GM21526 (cell line): Measurements from ENCODE around the gene MACROD2.

Source experiments
- ATAC-seq: cut with Tn5 transposase; IDR thresholded peaks from one replicate; pipeline ENCODE4 v1.9.1; 2021; ENCODE audit warnings: moderate library complexity; ENCODE audit not compliant: unreplicated experiment, low FRiP score

MACROD2 gene

DNA sequence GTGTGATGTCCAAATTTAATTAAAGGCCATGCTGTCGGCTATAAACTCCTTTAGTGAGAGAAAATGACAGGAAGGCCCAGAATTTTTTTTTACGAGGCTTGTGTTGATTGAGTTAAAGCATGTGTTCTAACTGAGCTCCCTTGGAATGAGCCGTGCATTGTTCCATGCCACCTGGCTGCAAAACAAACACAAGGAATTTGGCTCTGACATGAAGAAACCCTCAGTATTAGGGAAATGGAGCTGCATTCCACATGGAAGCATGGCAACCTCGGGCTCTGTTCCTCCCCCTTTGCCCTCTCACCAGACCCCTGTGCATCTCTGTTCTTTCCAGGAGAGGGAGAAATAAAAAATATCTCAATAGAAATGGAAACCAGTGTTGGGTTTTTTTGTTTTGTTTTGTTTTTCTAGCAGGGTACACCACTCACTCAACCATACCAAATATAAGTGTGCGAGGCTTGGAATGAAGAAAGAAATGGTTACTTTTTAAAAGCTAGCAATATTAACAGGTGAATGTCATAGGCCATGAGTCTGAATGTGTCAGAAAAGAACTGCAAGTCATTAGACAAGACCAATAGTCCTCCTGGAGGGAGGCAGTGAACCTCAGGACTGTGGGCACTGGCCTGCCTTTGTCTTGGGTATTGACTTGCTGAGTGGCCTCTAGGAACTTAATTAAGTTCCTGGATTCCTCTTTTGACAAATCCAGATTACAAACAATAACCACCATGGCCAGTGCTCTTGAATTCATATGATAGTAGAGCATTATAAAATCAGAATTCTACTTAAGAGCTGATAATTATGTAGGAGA is 1642.8 kb downstream of the MACROD2 start:
- no peak for ATAC-seq

DNA sequence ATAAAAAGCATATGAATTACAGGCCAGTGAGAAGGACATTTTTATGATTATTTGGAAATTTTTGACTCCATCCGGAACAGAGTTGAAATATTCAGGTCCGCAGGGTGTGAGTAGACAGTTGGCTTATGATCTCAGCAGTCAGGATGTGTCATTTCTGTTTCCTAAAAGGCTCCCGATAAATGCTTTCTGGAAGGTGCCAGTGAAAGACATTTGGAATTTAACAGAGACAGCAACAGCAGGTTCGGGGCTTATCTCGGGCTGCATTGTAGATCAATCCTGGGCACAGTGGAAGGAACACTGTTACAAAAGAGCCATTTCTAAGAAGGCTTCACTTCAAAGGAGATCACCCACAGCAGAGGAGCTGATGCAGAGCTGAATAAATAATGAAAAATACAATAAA is 1643.5 kb downstream of the MACROD2 start:
- ATAC-seq: no peak

DNA sequence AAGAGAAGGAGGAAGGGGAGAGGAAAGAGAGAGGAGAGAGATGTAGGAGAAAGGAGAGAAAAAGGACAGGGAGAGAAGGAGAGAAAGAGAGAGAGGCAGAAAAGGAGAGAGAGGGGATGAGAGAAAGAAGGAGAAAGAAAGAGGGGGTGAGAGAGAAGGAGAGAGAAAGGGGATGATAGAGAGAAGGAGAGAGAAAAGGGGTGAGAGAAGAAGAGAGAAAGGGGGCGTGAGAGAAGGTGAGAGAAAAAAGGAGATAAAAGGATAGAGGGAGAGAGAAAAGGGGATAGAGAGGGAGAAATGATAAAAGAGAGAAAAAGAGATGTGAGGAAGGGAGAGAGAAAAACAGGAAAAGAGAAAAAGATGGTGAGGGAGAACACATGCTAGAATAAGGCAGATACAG is 1644.5 kb downstream of the MACROD2 start:
- ATAC-seq: no peak

DNA sequence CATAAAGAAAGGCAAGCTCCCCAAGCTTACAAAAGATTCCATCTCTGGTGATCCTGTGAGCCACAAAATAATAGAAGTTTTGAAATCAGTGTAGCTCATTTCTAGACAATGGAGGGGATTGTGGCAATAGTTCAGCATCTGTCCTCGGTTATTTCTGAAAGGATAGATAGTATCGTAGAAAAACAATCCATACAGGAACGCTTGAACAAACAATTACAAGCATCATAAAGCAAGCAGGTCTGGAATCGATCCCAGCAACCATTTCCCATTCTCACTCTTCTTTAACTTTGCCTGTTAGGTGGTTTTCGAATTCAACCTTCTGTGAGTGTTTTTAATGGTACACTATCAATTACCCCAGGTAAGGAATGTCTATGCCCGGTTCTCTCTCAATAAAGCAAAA is 1646.8 kb downstream of the MACROD2 start:
- no peak for ATAC-seq

DNA sequence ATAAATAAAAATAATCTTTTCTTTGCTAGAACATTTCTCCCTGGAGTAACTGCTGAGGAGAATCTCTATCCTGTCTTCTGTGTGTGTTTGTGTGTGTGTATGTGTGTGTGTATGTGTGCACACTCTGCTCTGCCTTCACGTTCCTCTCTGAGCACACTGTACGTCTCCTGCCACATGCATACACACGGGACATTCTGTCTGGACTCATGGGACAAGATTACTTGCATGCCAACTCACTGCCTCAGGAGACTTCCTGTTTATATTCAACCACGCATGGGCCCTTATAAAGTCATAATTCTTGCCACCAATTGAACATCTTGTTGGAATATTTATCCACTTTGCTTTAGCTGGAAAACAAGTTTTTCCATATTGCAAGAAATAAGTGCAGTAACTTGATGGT is 1647.4 kb downstream of the MACROD2 start:
- ATAC-seq: no peak

GRCh38 chr20:15643713-15644112 is 1648.4 kb downstream of the MACROD2 start:
- ATAC-seq: no peak

DNA sequence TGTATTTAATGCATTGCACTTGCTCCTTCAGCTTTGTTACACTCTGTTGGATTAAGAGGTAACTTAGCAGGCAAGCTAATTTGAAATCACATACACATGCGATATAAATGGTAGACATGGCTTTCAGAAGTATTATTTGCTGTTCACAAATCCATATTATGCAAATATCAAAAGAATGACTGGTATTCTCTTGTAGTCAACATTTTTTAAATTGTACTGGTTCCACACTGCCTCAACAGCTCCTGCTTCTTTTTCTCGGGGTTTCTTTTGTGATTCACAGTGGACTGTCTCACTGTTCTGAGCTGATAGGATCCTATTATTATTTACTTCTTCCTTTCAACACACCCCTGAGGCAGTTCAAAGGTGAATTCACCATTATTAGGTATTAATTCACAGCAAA is 1650.5 kb downstream of the MACROD2 start:
- ATAC-seq: no peak

DNA sequence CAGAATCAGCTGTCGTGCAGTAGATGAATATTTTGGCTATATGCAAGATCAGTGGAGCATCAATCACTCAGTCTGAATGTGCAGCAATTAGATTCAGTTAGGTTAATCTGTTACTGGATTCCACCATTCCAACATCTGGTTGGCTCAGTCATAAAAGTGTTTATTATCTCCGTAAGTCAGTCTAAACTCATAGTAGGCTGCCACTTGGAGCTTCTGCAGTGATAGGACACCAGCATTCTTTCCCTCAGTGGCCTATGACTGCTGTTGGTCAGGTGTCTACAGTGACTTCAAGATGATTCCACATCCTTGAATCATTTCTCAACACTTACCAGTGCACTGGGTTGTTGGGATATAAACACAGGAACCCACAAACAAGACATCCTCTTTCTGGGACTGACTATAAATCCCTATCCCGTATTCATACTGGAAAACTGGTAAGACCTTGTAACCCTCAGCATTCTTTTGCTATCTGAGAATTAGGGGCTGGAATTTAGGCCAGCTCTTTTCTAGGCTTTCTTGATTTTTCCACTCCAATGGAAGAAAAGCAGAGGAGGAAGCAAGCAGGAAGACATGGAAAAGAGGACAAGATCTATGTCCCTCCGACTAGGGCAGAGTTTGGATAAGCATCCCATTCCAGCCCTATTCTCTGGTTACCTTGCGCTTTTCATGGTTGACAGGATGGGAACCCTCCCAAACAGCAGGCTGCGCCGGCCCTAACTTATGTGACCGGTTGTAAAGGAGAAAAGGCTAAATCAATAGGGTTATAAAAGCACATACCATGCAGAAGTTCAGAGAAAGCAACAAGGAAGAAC is 1658.3 kb downstream of the MACROD2 start:
- no peak for ATAC-seq

- peak; percentile 99 for ATAC-seq
These were observed 1658.9 kb downstream of the MACROD2 start for GRCh38 chr20:15654208-15654649.

- no peak for ATAC-seq
These were observed 1660.1 kb downstream of the MACROD2 start for GRCh38 chr20:15655295-15655874.

DNA sequence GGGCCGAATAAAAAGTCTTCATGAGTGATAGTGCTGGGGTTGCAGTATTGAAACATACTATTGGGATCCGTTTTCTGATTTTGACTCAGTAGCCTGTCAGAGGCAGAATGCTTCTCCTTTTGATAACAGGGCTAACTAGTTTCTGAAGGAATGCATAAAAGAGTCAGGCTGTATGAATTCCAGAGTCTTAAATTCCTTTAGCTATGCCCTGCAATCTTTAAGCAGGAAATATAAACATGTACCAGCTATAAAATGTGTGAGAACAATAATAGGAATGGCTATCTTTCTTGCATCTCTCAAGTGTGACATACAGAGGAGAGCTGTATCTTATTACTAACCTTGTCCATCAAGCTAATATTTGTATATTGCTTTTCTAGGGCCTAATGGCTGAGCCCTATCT is 1660.8 kb downstream of the MACROD2 start:
- no peak for ATAC-seq

GRCh38 chr20:15658295-15658694 is 1663.0 kb downstream of the MACROD2 start:
- ATAC-seq: no peak

DNA sequence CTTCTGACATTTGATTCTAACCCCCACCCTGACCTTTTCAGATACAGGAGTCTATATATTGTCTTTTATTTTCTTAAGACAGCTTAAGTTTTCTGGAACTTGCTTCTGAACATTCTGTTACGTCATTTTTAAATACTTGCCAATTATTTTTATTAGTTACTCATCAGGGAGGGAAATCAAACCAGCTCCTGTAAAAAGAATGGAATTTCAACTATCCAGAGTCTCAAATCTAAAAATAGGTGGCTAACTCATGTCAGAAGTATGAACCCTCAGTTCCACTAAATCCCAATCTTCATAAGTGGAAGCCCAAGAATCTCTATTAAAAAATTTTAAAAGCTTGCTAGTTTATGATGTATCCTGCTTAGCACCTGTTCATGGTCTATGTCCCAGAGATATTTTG is 1677.9 kb downstream of the MACROD2 start:
- no peak for ATAC-seq

DNA sequence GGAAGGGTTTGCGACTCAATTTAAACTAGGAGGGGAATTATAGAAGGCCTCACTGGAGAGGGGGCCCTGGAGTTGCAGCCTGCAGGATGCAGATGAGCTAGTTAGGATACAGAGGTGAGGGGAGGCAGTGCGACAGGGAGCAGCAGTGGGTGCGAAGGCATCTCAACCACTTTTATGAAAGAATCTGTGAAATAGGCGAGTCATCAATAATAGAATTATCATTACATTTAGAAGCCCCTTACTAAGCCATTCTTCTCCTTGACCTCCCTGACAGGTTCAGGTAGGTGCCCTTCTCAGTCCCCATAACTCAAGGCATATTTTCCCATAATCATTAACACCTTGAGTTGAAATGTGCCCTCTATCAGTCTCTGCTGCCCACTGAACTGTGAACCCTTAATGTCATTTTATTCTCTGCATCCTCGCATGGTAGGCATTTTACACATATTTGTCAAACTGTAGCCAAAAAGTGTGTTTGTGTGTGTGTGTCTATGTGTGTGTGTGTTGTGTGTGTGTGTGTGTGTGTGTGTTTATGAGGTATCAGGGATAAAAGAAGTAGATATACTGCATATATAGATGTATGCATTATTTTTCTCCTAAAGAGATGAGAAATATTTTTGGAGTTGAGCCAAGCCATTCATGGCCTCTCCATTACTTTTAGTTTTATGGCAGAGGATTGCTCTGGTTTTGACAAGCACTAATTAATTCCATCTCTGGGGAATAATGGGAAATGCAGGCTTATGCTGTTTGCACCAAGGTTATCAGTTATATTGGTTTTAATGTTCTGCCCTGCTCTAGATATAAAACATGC is 1679.1 kb downstream of the MACROD2 start:
- no peak for ATAC-seq

DNA sequence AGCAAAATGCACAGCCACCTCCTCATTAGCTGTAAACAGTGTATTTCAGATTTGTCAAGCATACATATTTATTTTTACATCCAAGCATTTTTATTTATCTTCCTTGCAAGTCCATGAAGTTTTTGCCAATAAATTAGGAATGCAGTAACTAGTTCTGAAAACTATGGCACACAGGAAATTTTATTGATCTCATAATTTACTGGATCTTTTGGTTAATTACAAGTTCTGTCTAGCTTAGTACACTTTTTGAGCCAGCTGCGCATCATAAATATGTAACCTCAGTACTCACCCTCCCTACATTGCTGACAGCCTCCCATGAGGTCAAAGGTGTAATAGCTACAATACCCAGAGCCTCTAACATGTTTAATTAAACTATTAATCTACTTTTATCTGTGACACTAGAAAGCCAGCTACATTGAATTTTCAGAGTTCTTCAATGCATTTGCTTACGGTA is 1679.8 kb downstream of the MACROD2 start:
- ATAC-seq: no peak

GRCh38 chr20:15675813-15676484 is 1680.6 kb downstream of the MACROD2 start:
- no peak for ATAC-seq

GRCh38 chr20:15676815-15677214 is 1681.5 kb downstream of the MACROD2 start:
- no peak for ATAC-seq

DNA sequence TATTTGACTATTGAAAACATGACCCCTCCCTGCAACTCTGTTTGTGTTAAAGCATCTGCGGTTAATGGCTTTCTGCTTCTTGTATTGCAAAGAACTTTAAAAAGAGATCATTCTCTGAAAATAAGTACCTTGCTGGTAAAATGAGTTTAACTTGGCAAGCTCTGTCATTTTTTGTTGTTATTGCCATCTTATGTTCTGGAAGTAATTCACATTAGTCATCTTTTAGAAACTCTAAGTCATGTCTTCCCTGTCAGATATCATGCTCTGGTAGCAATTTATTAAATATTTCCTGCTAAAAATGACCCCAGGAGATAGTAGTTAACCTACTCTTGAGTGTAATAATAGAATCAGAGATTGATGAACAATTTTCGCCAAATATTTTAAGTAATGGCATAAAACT is 1687.4 kb downstream of the MACROD2 start:
- no peak for ATAC-seq

- no peak for ATAC-seq
These were observed 1697.3 kb downstream of the MACROD2 start for GRCh38 chr20:15692570-15692969.
